Measurements from ENCODE around the gene RAPGEF1.
"Not testable (repeated sequence)": the region's sequence is repeated elsewhere in the genome, so short reads cannot be mapped to it uniquely, and the experiment has no call there.

- TF ChIP-seq, protein P1, sequence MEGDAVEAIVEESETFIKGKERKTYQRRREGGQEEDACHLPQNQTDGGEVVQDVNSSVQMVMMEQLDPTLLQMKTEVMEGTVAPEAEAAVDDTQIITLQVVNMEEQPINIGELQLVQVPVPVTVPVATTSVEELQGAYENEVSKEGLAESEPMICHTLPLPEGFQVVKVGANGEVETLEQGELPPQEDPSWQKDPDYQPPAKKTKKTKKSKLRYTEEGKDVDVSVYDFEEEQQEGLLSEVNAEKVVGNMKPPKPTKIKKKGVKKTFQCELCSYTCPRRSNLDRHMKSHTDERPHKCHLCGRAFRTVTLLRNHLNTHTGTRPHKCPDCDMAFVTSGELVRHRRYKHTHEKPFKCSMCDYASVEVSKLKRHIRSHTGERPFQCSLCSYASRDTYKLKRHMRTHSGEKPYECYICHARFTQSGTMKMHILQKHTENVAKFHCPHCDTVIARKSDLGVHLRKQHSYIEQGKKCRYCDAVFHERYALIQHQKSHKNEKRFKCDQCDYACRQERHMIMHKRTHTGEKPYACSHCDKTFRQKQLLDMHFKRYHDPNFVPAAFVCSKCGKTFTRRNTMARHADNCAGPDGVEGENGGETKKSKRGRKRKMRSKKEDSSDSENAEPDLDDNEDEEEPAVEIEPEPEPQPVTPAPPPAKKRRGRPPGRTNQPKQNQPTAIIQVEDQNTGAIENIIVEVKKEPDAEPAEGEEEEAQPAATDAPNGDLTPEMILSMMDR (conservative IDR thresholded peaks at IDR 0.05; ENCODE audit: low read length), result not testable (repeated sequence)
- not testable (repeated sequence) for TF ChIP-seq EZH2phosphoT487 (IDR thresholded peaks at IDR 0.05; ENCODE audit: borderline replicate concordance, low read depth, low read length)
Observed at GRCh38 chr9:131662289-131662621, 77.6 kb downstream of the RAPGEF1 start.
